ENCODE results near the gene PRDM12.

Gene PRDM12

GRCh38 chr9:130692321-130692720, 27.9 kb downstream of the PRDM12 start:
- DNase-seq = no peak

- DNase-seq = no peak
Observed at GRCh38 chr9:130693101-130693425, 28.7 kb downstream of the PRDM12 start.

GRCh38 chr9:130693426-130694191, 29.2 kb downstream of the PRDM12 start, which contains the start of gene EXOSC2:
Gene EXOSC2, plus strand, starts transcription at chr9:130693780. Its CDS starts 12 bp downstream, at chr9:130693792.
- DNase-seq = peak; percentile 99

- no peak for DNase-seq
Observed at GRCh38 chr9:130694205-130694604, 29.8 kb downstream of the PRDM12 start.

GRCh38 chr9:130696139-130696650, 31.8 kb downstream of the PRDM12 start:
- no peak for DNase-seq

GRCh38 chr9:130696996-130697395, 32.6 kb downstream of the PRDM12 start:
- no peak for DNase-seq

- DNase-seq = no peak
Observed at GRCh38 chr9:130698514-130698913, 34.1 kb downstream of the PRDM12 start.

- no peak for DNase-seq
Observed at GRCh38 chr9:130699047-130699446, 34.7 kb downstream of the PRDM12 start.

GRCh38 chr9:130701059-130702022, 36.9 kb downstream of the PRDM12 start:
- peak; percentile 50 to 75 for DNase-seq

- no peak for DNase-seq
Observed at GRCh38 chr9:130703501-130703900, 39.1 kb downstream of the PRDM12 start.

- DNase-seq = peak; percentile 59 to 83
Observed at GRCh38 chr9:130707225-130707976, 43.0 kb downstream of the PRDM12 start.

- no peak for DNase-seq
Observed at GRCh38 chr9:130710822-130711352, 46.5 kb downstream of the PRDM12 start.

- DNase-seq = no peak
Observed at GRCh38 chr9:130711469-130711868, 47.1 kb downstream of the PRDM12 start.

- DNase-seq = peak; percentile 98 to 99
Observed at GRCh38 chr9:130712564-130713285, 48.3 kb downstream of the PRDM12 start.

- DNase-seq = peak; percentile 17 to 42
Observed at GRCh38 chr9:130713286-130713960, 49.0 kb downstream of the PRDM12 start.

GRCh38 chr9:130714586-130715110, 50.3 kb downstream of the PRDM12 start:
- DNase-seq = no peak

- no peak for DNase-seq
Observed at GRCh38 chr9:130715270-130715669, 50.9 kb downstream of the PRDM12 start.

GRCh38 chr9:130718562-130718961, 54.2 kb downstream of the PRDM12 start:
- DNase-seq = no peak

- DNase-seq = no peak
Observed at GRCh38 chr9:130720762-130721161, 56.4 kb downstream of the PRDM12 start.

GRCh38 chr9:130728721-130729120, 64.3 kb downstream of the PRDM12 start:
- no peak for DNase-seq

GRCh38 chr9:130729145-130729544, 64.8 kb downstream of the PRDM12 start:
- no peak for DNase-seq

Measured in NCI-H524 (cell line).